Left colon (tissue), 2 donors: ENCODE results near the gene KLF16. TPM values are rescaled to one million over a fixed set of nuclear protein-coding genes. Genes with fewer than 3 reads are reported as not detected.

Experiments
- ATAC-seq: fragments of 200-7000 bp; cut with Tn5 transposase; one replicate; pipeline ENCODE4 v1.9.1; 2020; ENCODE audit warnings: mild to moderate bottlenecking, moderate library complexity
- DNase-seq, 2 donors: peaks; one replicate each; pipeline ENCODE4 v3.0.0-alpha.2; 2020
- intact Hi-C, 2 donors: fragments of 100-400 bp; cut with DNase I in 1 of 2; cut with micrococcal nuclease in 1 of 2; formaldehyde crosslinking; loops; one replicate each; pipeline versions ENCODE4 v1.11.2 to v1.14.0; 2022; cut with DNase I, micrococcal nuclease
- microRNA-seq, 2 donors: library from miRNA; unstranded; fragments of <30 nt; microRNA quantifications; one replicate each; pipeline versions ENCODE4 v1.1.0 to v1.2.0, GENCODE V29; 2020
- total RNA-seq, 2 donors: library from RNA; stranded (reverse); fragmentation: NEBNext Ultra II Directional; extraction: Animal tissue kit (Norgen Biotek cat#: 25700); gene quantifications; one replicate each; pipeline ENCODE4 v1.2.1, GENCODE V29; 2021
- donor health status: DM: no; HTN: no; CAD: no.
- donor health status: DM: yes; HTN: yes; CAD: no.

The KLF16 gene
- total RNA-seq, 2 donors from 2014 or later, result 30.6 to 35.9 TPM

DNA sequence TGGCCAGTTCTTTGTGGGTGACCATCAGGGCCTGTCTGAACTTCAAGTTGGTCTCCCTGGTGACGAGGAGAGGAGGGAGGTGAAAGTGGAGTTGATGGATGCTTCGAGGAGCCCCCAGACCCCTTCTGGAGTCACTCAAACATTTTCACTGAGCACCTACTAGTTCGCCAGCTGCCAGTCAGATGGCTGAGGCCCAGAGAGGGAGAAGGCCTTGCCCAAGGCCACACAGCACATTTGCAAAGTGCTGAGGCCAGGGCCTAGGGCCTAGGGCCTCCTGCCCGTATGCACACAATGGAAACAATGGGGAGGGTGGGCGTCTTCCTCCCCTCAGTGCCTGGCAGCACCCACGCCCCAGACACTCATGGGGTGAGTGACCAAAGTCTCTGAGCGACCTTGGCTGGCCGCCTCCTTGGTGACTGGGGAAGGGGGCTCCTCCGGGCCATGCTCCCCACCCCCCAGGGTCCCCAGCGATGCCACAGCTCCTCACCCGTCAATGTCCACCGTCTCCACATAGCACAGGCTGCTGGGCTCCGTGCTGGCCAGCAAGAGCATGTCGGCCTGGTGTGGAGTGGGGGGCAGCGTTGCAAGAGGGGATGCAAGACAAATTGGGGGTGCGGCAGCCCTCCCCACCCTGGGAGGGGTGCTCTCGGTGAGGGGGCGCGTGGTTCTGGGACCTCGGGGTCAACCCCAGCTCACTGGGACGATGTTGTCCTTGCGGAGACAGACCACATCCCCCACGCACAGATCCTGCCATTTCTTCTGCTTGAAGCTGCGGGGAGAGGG, 57.8 kb downstream of the KLF16 start:
- ATAC-seq (no peak), DNase-seq (no peak)
- intact Hi-C loops, result no loop called here

GRCh38 chr19:1804858-1805257, 58.5 kb downstream of the KLF16 start:
- intact Hi-C loops, result no loop called here
- ATAC-seq (no peak), DNase-seq (no peak)

Small RNA genes lying within 50 kb of the gene (microRNA-seq; reads per million reads assigned to microRNA genes)
- 0 to 8.2 reads per million in 2 donors for gene MIR1909

Other genes starting within 250 kb of the KLF16 start
- 10 to 100 TPM; 64.1 to 64.7 TPM for gene TCF3, start 211.0 kb downstream of the KLF16 start, total RNA-seq
- gene ONECUT3, start 110.1 kb downstream of the KLF16 start, total RNA-seq, result not detected
- under 1 TPM; 0.52 to 0.84 TPM for gene ATP8B3, start 51.3 kb downstream of the KLF16 start, total RNA-seq
- gene REXO1, start 15.1 kb downstream of the KLF16 start, total RNA-seq, result 10 to 100 TPM; 41.9 to 43.0 TPM
- 10 to 100 TPM; 61.5 to 63.5 TPM for gene ABHD17A, start 21.9 kb upstream of the KLF16 start, total RNA-seq
- 10 to 100 TPM; 19.1 to 29.1 TPM for gene ADAT3, start 41.8 kb upstream of the KLF16 start, total RNA-seq
- gene SCAMP4, start 41.8 kb upstream of the KLF16 start, total RNA-seq, result 10 to 100 TPM; 56.3 to 76.5 TPM
- 10 to 100 TPM; 51.4 to 74.1 TPM for gene CSNK1G2, start 77.6 kb upstream of the KLF16 start, total RNA-seq
- 10 to 100 TPM; 73.1 to 73.7 TPM for gene BTBD2, start 152.1 kb upstream of the KLF16 start, total RNA-seq
- gene MKNK2, start 187.7 kb upstream of the KLF16 start, total RNA-seq, result 100 to 1,000 TPM; 242 to 319 TPM
- 10 to 100 TPM; 37.9 to 48.4 TPM for gene MOB3A, start 232.7 kb upstream of the KLF16 start, total RNA-seq
- gene IZUMO4, start 233.3 kb upstream of the KLF16 start, total RNA-seq, result 1 to 10 TPM; 2.1 to 2.3 TPM